Effector CD4-positive, alpha-beta T cell (primary cell): Measurements from ENCODE around the gene TTC16.
"Not testable (repeated sequence)": the region's sequence is repeated elsewhere in the genome, so short reads cannot be mapped to it uniquely, and the experiment has no call there.

Experiments used
- DNase-seq: peaks from one replicate; pipeline ENCODE4 v3.0.0-alpha.2; 2020

The TTC16 gene

DNA sequence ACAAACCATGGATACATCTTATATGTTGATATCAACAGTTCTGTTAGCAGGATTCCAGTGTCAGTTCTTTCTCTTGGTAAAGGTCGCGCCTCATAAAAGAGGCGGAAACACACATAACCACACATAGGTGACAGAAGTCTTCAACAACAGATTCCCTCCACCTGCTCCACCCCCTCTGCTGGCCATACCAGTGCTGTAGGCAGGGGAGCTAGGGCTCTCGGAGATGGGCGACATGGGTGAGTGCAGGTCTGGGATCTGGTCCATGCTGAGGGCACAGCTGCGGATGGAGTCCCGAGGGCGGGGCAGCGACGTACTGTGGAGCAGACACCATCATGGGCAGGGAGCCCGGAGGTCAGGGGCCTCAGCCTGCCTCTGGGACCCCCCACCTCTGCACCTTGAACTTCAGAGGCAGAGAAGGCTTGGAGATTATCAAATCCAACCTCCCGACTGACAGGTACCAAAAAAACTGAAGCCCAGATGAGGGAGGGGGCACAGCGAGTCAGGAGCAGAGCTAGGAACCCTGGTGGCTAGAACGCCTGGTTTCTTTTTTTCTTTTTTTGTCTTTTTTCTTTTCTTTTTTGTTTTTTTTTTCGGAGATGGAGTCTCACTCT lies 31.2 kb downstream of the TTC16 start:
- DNase-seq = no peak

DNA sequence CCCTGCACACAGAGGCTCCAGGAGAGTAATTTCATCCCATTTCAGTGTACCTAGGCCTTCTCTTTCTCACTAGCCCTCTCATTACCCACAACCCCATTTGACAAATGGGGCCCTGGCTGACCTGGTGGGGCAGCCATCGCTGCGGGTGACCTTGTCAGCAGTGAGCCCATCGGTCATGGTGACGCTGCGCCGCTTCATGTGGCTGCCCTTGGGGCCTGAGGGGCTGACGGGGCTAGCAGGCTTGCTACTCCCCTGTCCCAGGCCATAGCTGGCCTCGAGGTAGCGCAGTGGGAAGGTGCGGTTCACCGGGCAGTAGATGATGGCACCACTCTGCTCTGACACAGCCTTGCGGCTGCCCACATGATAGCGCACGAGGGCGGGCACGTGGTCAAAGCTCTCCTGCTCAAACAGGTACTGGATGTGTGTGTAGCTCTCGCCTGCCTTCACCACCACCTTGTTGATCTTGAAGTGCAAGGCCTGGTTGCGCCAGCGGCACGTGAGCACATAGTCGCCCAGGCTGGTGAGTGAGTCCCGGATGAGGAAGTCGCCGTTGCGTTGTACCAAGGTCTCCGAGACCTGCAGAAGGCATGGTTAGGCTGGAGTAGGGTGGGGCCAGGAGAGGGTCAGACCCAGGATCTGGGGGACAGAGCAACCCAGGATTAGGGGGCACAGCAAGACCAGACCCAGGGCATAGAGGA lies 33.4 kb downstream of the TTC16 start:
- no peak for DNase-seq

DNA sequence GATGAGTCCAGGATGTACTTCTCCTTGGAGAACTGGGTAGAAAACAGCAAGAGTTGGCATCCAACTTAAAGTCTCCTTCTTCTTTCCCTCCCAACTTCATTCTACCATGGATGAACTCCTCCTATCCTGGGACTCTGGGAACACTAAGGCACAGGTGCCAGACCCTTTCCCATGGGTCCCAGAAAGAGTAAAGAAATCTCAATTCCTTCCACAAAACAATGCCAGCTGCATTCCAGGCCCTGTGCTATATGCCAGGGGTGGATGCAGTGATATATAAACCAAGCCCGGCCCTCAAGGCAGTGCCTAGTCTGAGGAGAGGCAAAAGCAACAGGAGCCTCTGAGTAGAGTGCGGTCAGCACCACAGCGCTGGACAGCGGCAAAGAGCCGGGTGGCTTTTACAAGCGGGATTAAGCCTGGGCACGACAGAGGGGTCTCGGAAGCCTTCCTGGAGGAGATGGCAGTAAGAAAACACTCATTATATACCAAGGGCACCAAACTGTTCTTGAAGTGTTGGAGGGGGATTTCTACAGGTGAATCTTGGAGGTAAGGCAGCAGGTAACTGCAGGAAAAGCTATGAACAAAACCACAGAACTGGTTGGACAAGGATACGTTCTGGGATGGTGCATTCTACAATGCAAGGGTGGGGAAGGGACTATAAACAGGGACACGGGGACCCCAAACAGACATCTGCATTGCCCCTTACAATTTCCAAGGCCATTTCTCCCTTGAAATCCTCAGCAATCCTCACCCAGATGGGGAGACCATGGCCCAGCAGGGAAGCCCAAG lies 35.6 kb downstream of the TTC16 start:
- no peak for DNase-seq

- DNase-seq = no peak
Observed at GRCh38 chr9:127753148-127753547, 37.3 kb downstream of the TTC16 start.

DNA sequence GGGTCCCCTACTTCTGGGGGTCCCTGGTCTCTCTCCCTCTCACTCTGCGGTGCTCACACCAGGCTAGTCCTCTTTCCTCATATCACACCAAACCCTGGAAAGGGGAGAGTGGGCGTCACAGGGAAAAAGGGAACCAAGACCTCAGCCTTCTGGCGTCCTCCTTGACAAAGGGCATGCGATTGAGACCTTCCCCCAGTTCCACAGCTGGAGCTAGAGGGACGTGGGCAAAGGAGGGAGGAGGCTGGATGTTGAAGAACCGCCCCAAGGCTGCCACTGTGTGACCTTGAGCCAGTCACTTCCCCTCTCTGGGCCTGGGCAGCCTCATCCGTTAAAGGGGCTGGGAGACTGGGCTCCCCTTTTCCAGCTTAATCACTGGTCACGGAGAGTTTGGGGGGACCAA lies 37.7 kb downstream of the TTC16 start:
- no peak for DNase-seq

DNA sequence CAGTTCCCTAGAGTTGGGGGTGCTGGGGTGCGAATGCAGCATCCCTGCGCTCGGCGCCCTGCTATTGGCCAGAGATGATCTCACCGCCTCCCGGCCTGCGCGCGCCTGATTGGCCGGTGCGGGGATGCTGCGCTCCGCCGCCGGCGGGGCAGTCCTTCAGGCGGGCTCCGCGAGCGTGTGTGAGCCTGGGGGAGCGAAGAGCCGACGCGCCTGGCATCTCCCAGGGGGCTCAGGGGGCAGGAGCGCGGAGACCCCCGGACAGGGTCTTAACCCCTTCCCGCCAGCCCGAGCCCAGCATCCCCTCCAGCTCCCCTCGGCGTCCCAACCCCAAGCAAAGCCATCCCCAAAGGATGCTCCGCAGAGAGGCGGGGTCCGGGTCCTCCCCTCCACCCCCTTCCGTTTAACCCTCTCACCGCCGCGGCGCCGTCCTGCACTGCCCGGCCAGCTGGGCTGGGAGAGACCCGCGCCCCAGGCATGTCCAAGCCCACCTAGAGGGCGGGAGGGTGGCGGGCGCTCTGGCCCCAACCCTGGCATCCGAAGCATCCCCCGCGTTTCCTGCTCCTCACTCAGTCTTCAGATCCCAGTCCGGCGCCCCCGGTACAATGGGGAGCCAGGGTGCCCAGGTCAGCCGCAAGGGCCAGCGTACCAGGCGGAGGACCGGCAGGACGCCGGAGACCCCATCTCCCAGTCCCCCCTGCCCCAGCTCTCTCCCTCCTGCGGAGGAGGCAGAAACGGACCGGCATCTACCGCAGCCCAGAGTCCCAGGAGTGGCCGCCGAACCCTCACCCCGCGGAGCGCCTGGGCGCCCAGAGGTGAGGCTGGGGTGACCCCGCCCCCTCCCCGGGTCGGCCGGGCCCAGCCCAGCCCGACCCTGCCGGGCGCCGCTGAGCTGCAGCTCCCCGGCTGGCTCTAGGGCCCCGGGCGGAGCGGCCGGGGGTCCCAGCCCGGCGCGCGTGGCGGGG lies 38.5 kb downstream of the TTC16 start:
- DNase-seq = no peak

- DNase-seq = no peak
Observed at GRCh38 chr9:127755061-127756060, 39.5 kb downstream of the TTC16 start.

DNA sequence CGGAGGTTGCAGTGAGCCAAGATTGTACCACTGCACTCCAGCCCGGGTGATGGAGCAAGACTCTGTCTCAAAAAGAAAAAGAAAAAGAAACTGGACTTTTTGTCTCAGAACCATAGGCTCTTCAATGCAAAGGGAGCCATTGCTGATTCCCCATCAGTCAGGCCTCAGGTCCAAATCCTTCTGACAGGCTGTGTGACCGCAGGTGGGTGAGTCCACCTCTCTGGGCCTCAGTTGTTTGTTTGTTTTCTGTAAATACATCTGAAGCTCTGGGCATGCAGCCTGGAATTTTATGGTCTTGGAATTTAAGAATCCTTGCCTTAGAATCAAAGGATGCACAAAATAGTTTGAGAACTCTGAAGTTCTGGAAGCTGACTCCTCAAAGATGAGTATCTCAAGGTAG lies 40.4 kb downstream of the TTC16 start:
- DNase-seq = no peak

GRCh38 chr9:127756776-127757175 lies 40.9 kb downstream of the TTC16 start:
- not testable (repeated sequence) for DNase-seq

DNA sequence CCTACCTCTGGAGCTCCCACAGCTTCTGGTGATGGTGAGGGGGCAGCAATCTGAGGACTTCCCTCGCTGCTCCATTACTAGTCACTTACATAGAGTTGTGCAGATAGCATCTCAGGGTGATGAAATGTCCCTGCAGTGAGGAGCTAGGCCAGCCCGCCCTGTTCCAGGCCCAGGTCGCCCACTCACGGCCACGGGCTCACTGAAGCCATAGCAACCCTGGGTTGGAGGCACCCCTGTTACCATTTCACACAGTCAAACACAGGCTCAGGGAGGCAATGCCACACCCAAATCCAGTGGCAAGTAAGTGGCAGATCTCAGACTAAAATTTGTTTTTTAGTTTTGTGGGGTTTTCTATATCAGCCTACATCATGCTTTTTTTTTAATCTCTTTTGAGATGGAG lies 43.0 kb downstream of the TTC16 start:
- DNase-seq = no peak

GRCh38 chr9:127761061-127761460 lies 45.2 kb downstream of the TTC16 start:
- no peak for DNase-seq

- no peak for DNase-seq
Observed at GRCh38 chr9:127761491-127761956, 45.6 kb downstream of the TTC16 start.

- no peak for DNase-seq
Observed at GRCh38 chr9:127762111-127762676, 46.3 kb downstream of the TTC16 start.

GRCh38 chr9:127763918-127764384 lies 48.1 kb downstream of the TTC16 start:
- DNase-seq = no peak

DNA sequence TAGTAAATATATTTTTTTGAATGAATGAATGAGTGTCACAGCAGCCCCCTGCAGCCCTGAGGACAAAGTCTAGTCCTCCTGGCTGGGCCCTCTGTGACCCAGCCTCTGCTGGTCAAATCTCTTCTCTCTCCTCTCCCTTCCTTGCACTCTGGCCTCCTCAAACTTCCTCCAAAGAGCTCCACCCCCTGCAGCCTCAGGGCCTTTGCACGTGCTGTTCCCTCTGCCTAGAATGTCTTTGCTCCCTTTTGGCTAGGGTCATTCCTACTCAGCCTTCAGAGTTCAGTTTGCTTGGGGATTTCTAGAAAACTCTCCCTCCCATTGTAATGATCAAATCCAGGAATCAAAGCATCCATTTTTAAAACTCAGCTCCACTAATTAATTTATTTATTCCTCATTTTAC lies 49.5 kb downstream of the TTC16 start:
- no peak for DNase-seq

DNA sequence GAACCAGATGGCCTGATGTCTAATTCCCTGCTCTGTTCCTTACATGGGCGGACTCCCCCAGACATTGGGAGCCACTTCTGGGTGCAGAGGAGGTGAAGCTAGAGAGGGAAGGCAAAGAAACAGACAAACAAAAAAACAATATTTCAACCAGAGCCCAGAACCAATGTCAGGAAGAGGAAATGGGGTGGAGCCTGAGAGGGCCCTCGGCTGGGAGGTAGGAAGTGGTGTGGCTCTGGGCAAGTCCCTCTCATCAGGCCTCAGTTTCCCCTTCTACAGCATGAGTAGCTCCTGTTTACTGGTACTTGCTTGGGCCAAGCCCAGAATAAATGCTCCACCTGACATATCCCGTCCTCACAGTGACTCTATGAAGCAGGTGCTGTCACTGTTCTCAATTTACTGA lies 51.5 kb downstream of the TTC16 start:
- no peak for DNase-seq

DNA sequence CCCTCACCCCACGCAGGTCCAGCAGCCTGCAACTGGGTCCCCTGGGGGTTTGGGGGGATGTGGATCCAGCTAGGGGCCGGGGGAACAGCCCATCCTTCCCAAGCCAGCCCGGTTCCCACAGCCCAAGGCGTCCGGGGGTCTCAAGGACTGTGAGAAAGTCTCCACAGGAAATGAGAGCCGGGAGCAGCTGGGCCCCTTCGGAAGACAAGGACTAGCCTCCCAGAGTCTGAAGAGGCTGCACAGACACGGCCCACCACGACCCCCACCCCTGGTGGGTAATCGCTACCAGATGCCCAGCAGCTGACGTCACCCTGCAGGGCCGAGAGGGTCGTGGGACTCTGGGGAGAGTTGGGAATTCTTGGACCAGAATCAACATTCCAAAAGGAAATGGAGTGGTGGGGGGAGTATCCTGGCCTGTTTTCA lies 52.0 kb downstream of the TTC16 start:
- DNase-seq = no peak

GRCh38 chr9:127768698-127769097 lies 52.8 kb downstream of the TTC16 start:
- no peak for DNase-seq

DNA sequence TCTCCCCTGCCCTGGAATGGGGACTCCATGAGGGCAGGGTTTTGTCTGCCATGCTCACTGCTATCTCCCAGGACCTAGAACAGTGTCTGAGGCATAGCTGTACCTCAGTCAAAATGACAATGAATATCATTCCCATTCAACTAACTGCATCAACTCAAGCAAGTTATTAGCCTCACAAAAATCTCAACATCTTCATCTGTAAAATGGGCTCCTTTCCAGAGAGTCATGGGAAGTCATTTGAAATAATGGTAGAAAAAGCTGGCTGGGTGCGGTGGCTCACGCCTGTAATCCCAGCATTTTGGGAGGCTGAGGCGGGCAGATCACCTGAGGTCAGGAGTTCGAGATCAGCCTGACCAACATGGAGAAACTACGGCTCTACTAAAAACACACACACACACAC lies 53.2 kb downstream of the TTC16 start:
- no peak for DNase-seq

- no peak for DNase-seq
Observed at GRCh38 chr9:127769929-127770582, 54.2 kb downstream of the TTC16 start.

DNA sequence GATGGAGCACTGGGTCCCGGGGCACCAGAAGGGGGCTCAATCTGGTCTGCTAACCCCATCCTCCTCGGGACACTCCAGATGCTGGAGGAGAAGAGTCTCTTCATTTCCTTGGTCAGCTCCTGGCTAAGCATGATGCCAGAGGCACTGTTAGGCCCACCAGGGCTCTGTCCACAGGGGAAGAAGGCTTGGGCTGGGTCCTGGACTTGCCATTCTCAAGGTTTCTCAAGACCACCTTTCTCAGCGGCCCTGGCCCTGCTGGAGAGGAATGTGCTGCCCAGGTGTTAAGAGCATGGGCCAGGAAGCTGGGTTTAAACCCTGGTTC lies 54.7 kb downstream of the TTC16 start:
- no peak for DNase-seq
